DOHH2 (cell line): ENCODE data around the gene NME2.

ENCODE experiments used
- H3F3A ChIP-seq: fragments of 200-600 bp; sonication (generic), shearing (Covaris generic); 2 replicates; pipeline ENCODE4 v1.6.0; 2016; ENCODE audit warnings: antibody characterized with exemption, mild to moderate bottlenecking; ENCODE audit not compliant: control insufficient read depth, insufficient read depth
- H3K27ac ChIP-seq: fragments of 200-600 bp; sonication (generic); 2 replicates; pipeline ENCODE4 v1.5.1; 2014; ENCODE audit warnings: low read depth, mild to moderate bottlenecking, low read length, moderate library complexity
- H3K27me3 ChIP-seq: fragments of 200-600 bp; sonication (generic); 2 replicates; pipeline ENCODE4 v1.6.1; 2014; ENCODE audit warnings: mild to moderate bottlenecking, low read length, mixed read lengths; ENCODE audit not compliant: control insufficient read depth
- H3K36me3 ChIP-seq: fragments of 200-600 bp; sonication (generic); 2 replicates; pipeline ENCODE4 v1.6.1; 2014; ENCODE audit warnings: mild to moderate bottlenecking, low read length, moderate library complexity, mixed read lengths; ENCODE audit not compliant: control insufficient read depth
- H3K4me1 ChIP-seq: fragments of 200-600 bp; sonication (generic); 2 replicates; pipeline ENCODE4 v1.6.1; 2014; ENCODE audit warnings: mild to moderate bottlenecking, low read length, mixed read lengths; ENCODE audit not compliant: control insufficient read depth
- H3K4me2 ChIP-seq: fragments of 200-600 bp; sonication (generic); 2 replicates; pipeline ENCODE4 v1.6.0; 2014; ENCODE audit warnings: mild to moderate bottlenecking, low read length, moderate library complexity
- H3K4me3 ChIP-seq: fragments of 200-600 bp; sonication (generic); 2 replicates; pipeline ENCODE4 v1.5.1; 2014; ENCODE audit warnings: mild to moderate bottlenecking, low read length, mixed read lengths
- H3K79me2 ChIP-seq: fragments of 200-600 bp; sonication (generic); 2 replicates; pipeline ENCODE4 v1.6.1; 2014; ENCODE audit warnings: mild to moderate bottlenecking, low read length, mixed read lengths; ENCODE audit not compliant: control insufficient read depth
- H3K9me2 ChIP-seq: fragments of 200-600 bp; sonication (generic); replicated peaks from 2 replicates; pipeline ENCODE4 v1.6.1; 2014; ENCODE audit warnings: mild to moderate bottlenecking, low read length, mixed read lengths; ENCODE audit not compliant: control insufficient read depth
- H3K9me3 ChIP-seq: fragments of 200-600 bp; sonication (generic); 2 replicates; pipeline ENCODE4 v1.6.1; 2014; ENCODE audit warnings: antibody characterized with exemption, low read length, mixed read lengths; ENCODE audit not compliant: control insufficient read depth, insufficient read depth
- H4K20me1 ChIP-seq: fragments of 200-600 bp; sonication (generic); 2 replicates; pipeline ENCODE4 v1.6.0; 2014; ENCODE audit warnings: low read depth, mild to moderate bottlenecking, antibody characterized with exemption, low read length, moderate library complexity; ENCODE audit not compliant: control insufficient read depth, insufficient read depth
- CTCF ChIP-seq: fragments of 200-600 bp; sonication (generic); IDR thresholded peaks from one replicate; pipeline ENCODE4 v1.5.1; 2014; ENCODE audit warnings: antibody characterized with exemption, mild to moderate bottlenecking, low read depth, low read length; ENCODE audit not compliant: poor library complexity, severe bottlenecking
- EZH2phosphoT487 ChIP-seq: fragments of 200-600 bp; sonication (generic); IDR thresholded peaks from 2 replicates; pipeline ENCODE4 v1.6.1; 2017; ENCODE audit warnings: borderline replicate concordance, mild to moderate bottlenecking, antibody characterized with exemption, low read length, moderate library complexity, mixed read lengths

NME2 gene

DNA sequence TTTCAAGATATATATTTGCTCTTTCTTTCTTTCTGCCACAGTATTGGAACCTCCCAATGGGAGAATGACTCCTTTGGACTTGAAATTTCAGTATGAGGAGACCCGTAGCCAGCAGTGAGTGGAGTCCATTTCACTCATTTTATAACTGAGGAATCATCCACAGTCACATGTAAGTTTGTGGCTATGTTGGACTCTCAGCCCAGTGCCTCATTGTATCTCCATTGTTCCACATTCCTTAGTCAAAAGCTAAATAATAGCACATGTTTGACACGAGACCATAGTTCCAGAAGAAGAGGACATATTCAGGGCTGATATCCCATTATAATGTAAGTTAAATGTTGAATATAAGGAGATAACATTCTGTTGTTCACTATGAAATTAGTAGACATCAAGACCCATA is 32.8 kb upstream of the NME2 start:
- Histone ChIP-seq H4K20me1 (no peaks in the 10 kb centered on the region), H3K9me2 (no peaks in the 10 kb centered on the region), H3K27ac (no peak overlapping the region), H3K4me1 (no peaks in the 10 kb centered on the region), H3K9me3 (no peaks in the 10 kb centered on the region), H3F3A (no peaks in the 10 kb centered on the region), H3K4me2 (no peak overlapping the region), H3K4me3 (no peak overlapping the region), H3K27me3 (peaks cover 3% of the 10 kb centered on the region; the same call in 1 of the 2 replicates), H3K79me2 (no peaks in the 10 kb centered on the region), H3K36me3 (no peaks in the 10 kb centered on the region)
- TF ChIP-seq CTCF (no peak), EZH2phosphoT487 (no peak)

DNA sequence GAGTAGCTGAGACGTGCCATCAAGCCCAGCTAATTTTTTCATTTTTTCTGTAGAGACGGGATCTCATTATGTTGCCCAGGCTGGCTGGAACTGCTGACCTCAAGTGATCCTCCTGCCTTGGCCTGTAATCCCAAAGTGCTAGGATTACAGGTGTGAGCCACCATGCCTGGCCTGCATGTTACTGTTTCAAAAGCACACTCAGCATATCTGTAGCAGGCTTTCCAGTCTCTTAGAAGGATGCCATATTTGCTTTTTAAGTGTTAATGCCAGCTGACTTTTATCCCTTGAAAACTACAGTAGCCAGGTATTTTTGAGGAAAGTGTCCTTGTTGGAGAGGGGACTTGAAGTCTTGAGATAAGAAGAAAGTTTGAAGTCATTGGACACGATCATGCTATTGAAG is 30.3 kb upstream of the NME2 start:
- H3K4me2 ChIP-seq = no peak overlapping the region
- TF ChIP-seq CTCF (no peak), EZH2phosphoT487 (no peak)
- no peaks in the 10 kb centered on the region for H3K4me1 ChIP-seq
- no peaks in the 10 kb centered on the region for H3F3A ChIP-seq
- H3K9me3 ChIP-seq = no peaks in the 10 kb centered on the region
- H3K27ac ChIP-seq = no peak overlapping the region
- H3K79me2 ChIP-seq = no peaks in the 10 kb centered on the region
- no peak overlapping the region for H3K4me3 ChIP-seq
- H3K36me3 ChIP-seq = no peaks in the 10 kb centered on the region
- H3K9me2 ChIP-seq = no peaks in the 10 kb centered on the region
- peaks cover 3% of the 10 kb centered on the region; the same call in 1 of the 2 replicates for H3K27me3 ChIP-seq
- no peaks in the 10 kb centered on the region for H4K20me1 ChIP-seq

- Histone ChIP-seq H3K4me2 (no peak overlapping the region), H3K9me3 (no peaks in the 10 kb centered on the region)
- TF ChIP-seq EZH2phosphoT487 = no peak
- TF ChIP-seq CTCF = no peak
These were observed 23.6 kb upstream of the NME2 start for GRCh38 chr17:51142597-51142996.

More at GRCh38 chr17:51142597-51142996, 23.6 kb upstream of the NME2 start:
- Histone ChIP-seq H3K4me3 (no peak overlapping the region), H3K9me2 (no peaks in the 10 kb centered on the region), H4K20me1 (no peaks in the 10 kb centered on the region), H3F3A (no peaks in the 10 kb centered on the region), H3K4me1 (no peaks in the 10 kb centered on the region), H3K79me2 (no peaks in the 10 kb centered on the region), H3K36me3 (no peaks in the 10 kb centered on the region), H3K27ac (no peak overlapping the region), H3K27me3 (no peaks in the 10 kb centered on the region)
